ENCODE data around the gene USP46. TPM values are rescaled to one million over a fixed set of nuclear protein-coding genes. Genes with fewer than 3 reads are reported as not detected.

Gene USP46
- total RNA-seq = 24.9 to 27.3 TPM (median 27.0 TPM) in 3 replicates
- long read RNA-seq, full-length matches to known transcripts = 25 of 33 reads
- long read RNA-seq, partial matches to known transcripts = 2 of 33 reads
- long read RNA-seq, other reads (novel, unspliced or antisense) = 6 of 33 reads

- Mint-ChIP-seq H3K4me1 (ENCODE audit: low read depth) (peaks cover 44% of the 10 kb centered on the region), H3K27me3 (ENCODE audit: low read depth) (no peaks in the 10 kb centered on the region), H3K9me3 (ENCODE audit: low read depth) (peaks cover 2% of the 10 kb centered on the region), H3K4me3 (ENCODE audit: unreplicated experiment) (peak within 1 kb of the TSS; percentile 79), H3K27ac (ENCODE audit: unreplicated experiment) (peak within 1 kb of the TSS; percentile 85), H3K36me3 (ENCODE audit: low read depth) (peaks cover 11% of the 10 kb centered on the region)
- TF ChIP-seq, protein P1, sequence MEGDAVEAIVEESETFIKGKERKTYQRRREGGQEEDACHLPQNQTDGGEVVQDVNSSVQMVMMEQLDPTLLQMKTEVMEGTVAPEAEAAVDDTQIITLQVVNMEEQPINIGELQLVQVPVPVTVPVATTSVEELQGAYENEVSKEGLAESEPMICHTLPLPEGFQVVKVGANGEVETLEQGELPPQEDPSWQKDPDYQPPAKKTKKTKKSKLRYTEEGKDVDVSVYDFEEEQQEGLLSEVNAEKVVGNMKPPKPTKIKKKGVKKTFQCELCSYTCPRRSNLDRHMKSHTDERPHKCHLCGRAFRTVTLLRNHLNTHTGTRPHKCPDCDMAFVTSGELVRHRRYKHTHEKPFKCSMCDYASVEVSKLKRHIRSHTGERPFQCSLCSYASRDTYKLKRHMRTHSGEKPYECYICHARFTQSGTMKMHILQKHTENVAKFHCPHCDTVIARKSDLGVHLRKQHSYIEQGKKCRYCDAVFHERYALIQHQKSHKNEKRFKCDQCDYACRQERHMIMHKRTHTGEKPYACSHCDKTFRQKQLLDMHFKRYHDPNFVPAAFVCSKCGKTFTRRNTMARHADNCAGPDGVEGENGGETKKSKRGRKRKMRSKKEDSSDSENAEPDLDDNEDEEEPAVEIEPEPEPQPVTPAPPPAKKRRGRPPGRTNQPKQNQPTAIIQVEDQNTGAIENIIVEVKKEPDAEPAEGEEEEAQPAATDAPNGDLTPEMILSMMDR (IDR thresholded peaks at IDR 0.05) = no peak
- no peak for DNase-seq (ENCODE audit: low spot score)
Measured at GRCh38 chr4:52659001-52659721, at the start of gene USP46. Gene USP46 (minus strand): TSS chr4:52659301. CDS start chr4:52659150, 151 bp downstream.

- no peaks in the 10 kb centered on the region for H3K9me3 Mint-ChIP-seq (ENCODE audit: low read depth)
Measured at GRCh38 chr4:52704661-52705060, 45.6 kb upstream of the USP46 start.

GRCh38 chr4:52704133-52704532, 45.0 kb upstream of the USP46 start:
- Mint-ChIP-seq H3K27ac (ENCODE audit: unreplicated experiment) (no peak overlapping the region), H3K9me3 (ENCODE audit: low read depth) (no peaks in the 10 kb centered on the region), H3K4me3 (ENCODE audit: unreplicated experiment) (no peak overlapping the region), H3K4me1 (ENCODE audit: low read depth) (peaks cover 9% of the 10 kb centered on the region), H3K27me3 (ENCODE audit: low read depth) (no peaks in the 10 kb centered on the region), H3K36me3 (ENCODE audit: low read depth) (no peaks in the 10 kb centered on the region)
- no peak for DNase-seq (ENCODE audit: low spot score)
- TF ChIP-seq, protein P1 (IDR thresholded peaks at IDR 0.05) = no peak

More at GRCh38 chr4:52704661-52705060, 45.6 kb upstream of the USP46 start:
- H3K27me3 Mint-ChIP-seq (ENCODE audit: low read depth) = no peaks in the 10 kb centered on the region
- H3K36me3 Mint-ChIP-seq (ENCODE audit: low read depth) = no peaks in the 10 kb centered on the region
- peaks cover 9% of the 10 kb centered on the region for H3K4me1 Mint-ChIP-seq (ENCODE audit: low read depth)
- H3K27ac Mint-ChIP-seq (ENCODE audit: unreplicated experiment) = no peak overlapping the region
- TF ChIP-seq, protein P1 (IDR thresholded peaks at IDR 0.05) = no peak
- no peak overlapping the region for H3K4me3 Mint-ChIP-seq (ENCODE audit: unreplicated experiment)
- no peak for DNase-seq (ENCODE audit: low spot score)

- H3K36me3 Mint-ChIP-seq (ENCODE audit: low read depth) = no peaks in the 10 kb centered on the region
- no peak overlapping the region for H3K4me3 Mint-ChIP-seq (ENCODE audit: unreplicated experiment)
- no peak overlapping the region for H3K27ac Mint-ChIP-seq (ENCODE audit: unreplicated experiment)
- no peak for DNase-seq (ENCODE audit: low spot score)
- TF ChIP-seq, protein P1 (IDR thresholded peaks at IDR 0.05) = no peak
- peaks cover 17% of the 10 kb centered on the region for H3K4me1 Mint-ChIP-seq (ENCODE audit: low read depth)
- no peaks in the 10 kb centered on the region for H3K9me3 Mint-ChIP-seq (ENCODE audit: low read depth)
- H3K27me3 Mint-ChIP-seq (ENCODE audit: low read depth) = no peaks in the 10 kb centered on the region
Measured at GRCh38 chr4:52701207-52701606, 42.1 kb upstream of the USP46 start.

DNA sequence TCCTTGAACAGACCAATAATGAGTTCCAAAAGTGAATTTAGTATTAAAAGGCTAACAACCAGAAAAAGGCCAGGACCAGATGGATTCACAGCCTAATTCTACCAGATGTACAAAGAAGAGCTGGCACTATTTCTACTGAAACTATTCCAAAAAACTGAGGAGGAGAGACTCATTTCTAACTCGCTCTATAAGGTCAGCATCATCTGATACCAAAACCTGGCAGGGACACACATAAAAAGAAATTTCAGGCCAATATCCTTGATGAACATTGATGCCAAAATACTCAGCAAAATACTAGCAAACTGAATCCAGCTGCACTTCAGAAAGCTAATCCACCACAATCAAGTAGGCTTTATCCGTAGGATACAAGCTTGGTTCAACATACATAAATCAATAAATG, 35.8 kb upstream of the USP46 start:
- no peak for DNase-seq (ENCODE audit: low spot score)

More for the DNA sequence above, 35.8 kb upstream of the USP46 start:
- Mint-ChIP-seq H3K36me3 (ENCODE audit: low read depth) (peaks cover 13% of the 10 kb centered on the region), H3K27me3 (ENCODE audit: low read depth) (peaks cover 3% of the 10 kb centered on the region), H3K9me3 (ENCODE audit: low read depth) (peaks cover 30% of the 10 kb centered on the region), H3K27ac (ENCODE audit: unreplicated experiment) (no peak overlapping the region), H3K4me1 (ENCODE audit: low read depth) (peaks cover 8% of the 10 kb centered on the region), H3K4me3 (ENCODE audit: unreplicated experiment) (no peak overlapping the region)
- TF ChIP-seq, protein P1 (IDR thresholded peaks at IDR 0.05) = no peak
